ENCODE results near the gene PRR22.

GRCh38 chr19:5808120-5808816 lies 23.7 kb upstream of the PRR22 start:
- TF ChIP-seq CTCF (IDR thresholded peaks at IDR 0.05) = no peak
- TF ChIP-seq POLR2A (IDR thresholded peaks at IDR 0.05) = no peak

Measured in testis (tissue), 2 donors.